OCI-LY1 (cell line): Measurements from ENCODE around the gene MEIS1.

Experiments used
- H2AFZ ChIP-seq: fragments of 200-600 bp; sonication (generic), shearing (Covaris generic); 2 replicates; pipeline ENCODE4 v1.6.0; 2014; ENCODE audit warnings: antibody characterized with exemption, mild to moderate bottlenecking, low read length
- H3F3A ChIP-seq: fragments of 200-600 bp; sonication (generic), shearing (Covaris generic); 2 replicates; pipeline ENCODE4 v1.6.0; 2014; ENCODE audit warnings: mild to moderate bottlenecking, antibody characterized with exemption, low read length, moderate library complexity; ENCODE audit not compliant: insufficient read depth
- H3K27ac ChIP-seq: fragments of 200-600 bp; sonication (generic); 2 replicates; pipeline ENCODE4 v1.5.1; 2014; ENCODE audit warnings: low read length, mixed run types, mild to moderate bottlenecking, low read depth; ENCODE audit not compliant: poor library complexity, severe bottlenecking
- H3K27me3 ChIP-seq: fragments of 200-600 bp; sonication (generic); 2 replicates; pipeline ENCODE4 v1.6.0; 2014; ENCODE audit warnings: antibody characterized with exemption, mild to moderate bottlenecking, low read length, moderate library complexity; ENCODE audit not compliant: insufficient read depth
- H3K36me3 ChIP-seq: fragments of 200-600 bp; sonication (generic); 2 replicates; pipeline ENCODE4 v1.6.1; 2014; ENCODE audit warnings: mild to moderate bottlenecking, antibody characterized with exemption, low read length, moderate library complexity, mixed read lengths; ENCODE audit not compliant: insufficient read depth
- H3K4me1 ChIP-seq: fragments of 200-600 bp; sonication (generic); 2 replicates; pipeline ENCODE4 v1.5.1; 2014; ENCODE audit warnings: mild to moderate bottlenecking, low read length, moderate library complexity; ENCODE audit not compliant: insufficient read depth, severe bottlenecking
- H3K4me2 ChIP-seq: fragments of 200-600 bp; sonication (generic), shearing (Covaris generic); 2 replicates; pipeline ENCODE4 v1.6.1; 2014; ENCODE audit warnings: low read length
- H3K4me3 ChIP-seq: fragments of 200-600 bp; sonication (generic); 2 replicates; pipeline ENCODE4 v1.5.1; 2014; ENCODE audit warnings: low read length, low read depth, mild to moderate bottlenecking, mixed read lengths; ENCODE audit not compliant: poor library complexity, severe bottlenecking
- H3K79me2 ChIP-seq: fragments of 200-600 bp; shearing (Covaris generic); 2 replicates; pipeline ENCODE4 v1.6.1; 2016; ENCODE audit warnings: mixed run types, low read length, mixed read lengths; ENCODE audit not compliant: insufficient read depth
- H3K9ac ChIP-seq: fragments of 200-600 bp; sonication (generic), shearing (Covaris generic); 2 replicates; pipeline ENCODE4 v1.6.1; 2014; ENCODE audit warnings: mild to moderate bottlenecking, low read length, mixed read lengths
- H3K9me2 ChIP-seq: fragments of 200-600 bp; sonication (generic), shearing (Covaris generic); 2 replicates; pipeline ENCODE4 v1.6.1; 2014; ENCODE audit warnings: low read depth, mild to moderate bottlenecking, low read length, mixed read lengths
- H3K9me3 ChIP-seq: fragments of 200-600 bp; shearing (Covaris generic); 2 replicates; pipeline ENCODE4 v1.6.1; 2014; ENCODE audit warnings: low read length, mixed read lengths
- H4K20me1 ChIP-seq: fragments of 200-600 bp; sonication (generic), shearing (Covaris generic); 2 replicates; pipeline ENCODE4 v1.6.0; 2016; ENCODE audit warnings: mild to moderate bottlenecking, low read length; ENCODE audit not compliant: insufficient read depth
- EZH2 ChIP-seq: fragments of 200-600 bp; sonication (generic), shearing (Covaris generic); IDR thresholded peaks from 2 replicates; pipeline ENCODE4 v1.8.0; 2017; ENCODE audit warnings: borderline replicate concordance, mixed run types, mild to moderate bottlenecking, antibody characterized with exemption, low read length, moderate library complexity, mixed read lengths
- TF ChIP-seq, protein P1 (sequence below): fragments of 200-600 bp; sonication (generic), shearing (Covaris generic); IDR thresholded peaks from 2 replicates; pipeline ENCODE4 v1.5.1; 2017; ENCODE audit warnings: mild to moderate bottlenecking, antibody characterized with exemption, low read length, moderate library complexity, mixed read lengths

Gene MEIS1

DNA sequence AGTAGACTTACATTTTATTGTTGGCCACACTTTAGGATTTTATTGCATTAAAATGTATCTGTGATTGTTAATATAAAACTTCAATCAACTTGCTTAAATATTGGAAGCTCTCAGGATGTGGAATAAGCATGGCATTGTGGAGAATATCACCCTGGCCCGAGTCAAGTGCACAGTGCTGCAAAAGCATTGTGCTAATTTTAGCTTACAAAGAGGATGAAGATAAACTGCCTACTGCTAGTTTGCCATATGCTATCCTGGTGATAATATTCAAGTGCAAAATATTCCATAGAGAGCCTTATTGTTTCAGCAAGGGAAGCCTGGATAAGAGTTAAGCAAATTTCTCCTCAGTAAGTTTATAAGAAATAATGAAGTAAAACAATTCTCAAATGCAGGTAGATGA lies 54.5 kb downstream of the MEIS1 start:
- Histone ChIP-seq H3K9ac (no peak overlapping the region), H3F3A (no peaks in the 10 kb centered on the region), H3K79me2 (no peaks in the 10 kb centered on the region), H3K36me3 (no peaks in the 10 kb centered on the region), H3K4me3 (no peak overlapping the region), H3K4me1 (no peaks in the 10 kb centered on the region), H2AFZ (no peak overlapping the region), H3K9me2 (no peaks in the 10 kb centered on the region), H3K4me2 (no peak overlapping the region), H3K27ac (no peak overlapping the region), H3K27me3 (no peaks in the 10 kb centered on the region), H3K9me3 (no peaks in the 10 kb centered on the region), H4K20me1 (no peaks in the 10 kb centered on the region)
- no peak for TF ChIP-seq EZH2

DNA sequence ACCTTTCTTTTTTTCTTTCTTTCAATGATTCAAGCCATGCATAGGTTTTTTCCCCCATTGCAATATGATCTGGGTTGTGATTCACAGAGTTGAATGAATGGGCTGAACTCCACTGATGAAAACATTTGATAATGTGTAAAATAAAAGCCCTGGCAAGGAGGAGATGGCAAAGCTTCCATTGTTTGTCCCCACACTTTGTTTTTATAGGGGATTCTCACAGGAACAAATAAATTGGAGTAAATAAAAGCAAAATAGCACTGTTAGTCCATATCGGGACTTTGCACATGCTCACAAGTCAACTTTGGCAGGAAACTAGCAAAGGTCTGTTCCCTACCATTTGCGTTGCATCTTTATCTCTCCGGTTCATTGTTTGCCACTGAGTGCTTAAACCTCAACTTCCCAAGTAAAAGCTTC lies 55.7 kb downstream of the MEIS1 start:
- TF ChIP-seq, protein P1, sequence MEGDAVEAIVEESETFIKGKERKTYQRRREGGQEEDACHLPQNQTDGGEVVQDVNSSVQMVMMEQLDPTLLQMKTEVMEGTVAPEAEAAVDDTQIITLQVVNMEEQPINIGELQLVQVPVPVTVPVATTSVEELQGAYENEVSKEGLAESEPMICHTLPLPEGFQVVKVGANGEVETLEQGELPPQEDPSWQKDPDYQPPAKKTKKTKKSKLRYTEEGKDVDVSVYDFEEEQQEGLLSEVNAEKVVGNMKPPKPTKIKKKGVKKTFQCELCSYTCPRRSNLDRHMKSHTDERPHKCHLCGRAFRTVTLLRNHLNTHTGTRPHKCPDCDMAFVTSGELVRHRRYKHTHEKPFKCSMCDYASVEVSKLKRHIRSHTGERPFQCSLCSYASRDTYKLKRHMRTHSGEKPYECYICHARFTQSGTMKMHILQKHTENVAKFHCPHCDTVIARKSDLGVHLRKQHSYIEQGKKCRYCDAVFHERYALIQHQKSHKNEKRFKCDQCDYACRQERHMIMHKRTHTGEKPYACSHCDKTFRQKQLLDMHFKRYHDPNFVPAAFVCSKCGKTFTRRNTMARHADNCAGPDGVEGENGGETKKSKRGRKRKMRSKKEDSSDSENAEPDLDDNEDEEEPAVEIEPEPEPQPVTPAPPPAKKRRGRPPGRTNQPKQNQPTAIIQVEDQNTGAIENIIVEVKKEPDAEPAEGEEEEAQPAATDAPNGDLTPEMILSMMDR: no peak
- no peak for TF ChIP-seq EZH2
- no peaks in the 10 kb centered on the region for H3F3A ChIP-seq
- H3K27ac ChIP-seq: no peak overlapping the region
- no peak overlapping the region for H2AFZ ChIP-seq
- H3K79me2 ChIP-seq: no peaks in the 10 kb centered on the region
- H3K4me2 ChIP-seq: no peak overlapping the region
- no peaks in the 10 kb centered on the region for H3K9me3 ChIP-seq
- no peaks in the 10 kb centered on the region for H3K36me3 ChIP-seq
- H3K27me3 ChIP-seq: no peaks in the 10 kb centered on the region
- H3K9me2 ChIP-seq: no peaks in the 10 kb centered on the region
- H4K20me1 ChIP-seq: no peaks in the 10 kb centered on the region
- no peak overlapping the region for H3K9ac ChIP-seq
- no peaks in the 10 kb centered on the region for H3K4me1 ChIP-seq
- H3K4me3 ChIP-seq: no peak overlapping the region

DNA sequence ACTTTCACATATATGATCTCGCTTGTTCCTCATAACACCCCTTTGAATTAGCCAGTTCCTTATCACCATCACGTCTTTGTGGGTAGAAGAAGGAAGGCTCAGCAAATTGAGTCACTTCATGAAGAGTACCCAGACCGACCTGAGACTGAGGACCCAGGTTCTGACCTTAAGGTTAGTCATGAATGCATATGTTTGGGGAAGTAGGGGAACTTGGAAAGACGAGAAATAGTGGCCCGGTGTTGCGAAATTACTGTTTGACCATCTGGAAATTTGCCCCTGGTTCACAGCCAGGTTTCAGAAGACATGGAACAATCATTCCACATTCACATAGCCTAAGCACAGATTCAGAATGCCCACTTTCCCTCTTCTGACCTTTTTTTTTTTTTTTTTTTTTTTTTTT lies 59.8 kb downstream of the MEIS1 start:
- Histone ChIP-seq H3K4me1 (no peaks in the 10 kb centered on the region), H3K4me2 (no peak overlapping the region), H3F3A (no peaks in the 10 kb centered on the region), H4K20me1 (no peaks in the 10 kb centered on the region), H3K9me2 (no peaks in the 10 kb centered on the region), H3K4me3 (no peak overlapping the region), H3K36me3 (no peaks in the 10 kb centered on the region), H3K79me2 (no peaks in the 10 kb centered on the region), H3K27me3 (no peaks in the 10 kb centered on the region), H3K9ac (no peak overlapping the region), H2AFZ (no peak overlapping the region), H3K9me3 (no peaks in the 10 kb centered on the region), H3K27ac (no peak overlapping the region)
- no peak for TF ChIP-seq EZH2
- TF ChIP-seq, protein P1: no peak
